Mesendoderm (in vitro differentiated cells): ENCODE results near the gene CLN3.
"Not testable (repeated sequence)": the region's sequence is repeated elsewhere in the genome, so short reads cannot be mapped to it uniquely, and the experiment has no call there.

Experiments
- DNase-seq: peaks from one replicate; pipeline ENCODE4 v3.0.0; 2013
- H2AK5ac ChIP-seq: 2 replicates; pipeline ENCODE4 v1.6.1; 2013; ENCODE audit warnings: low read length, inconsistent platforms
- H2BK120ac ChIP-seq: 2 replicates; pipeline ENCODE4 v1.6.1; 2013; ENCODE audit warnings: low read depth, mild to moderate bottlenecking, low read length, moderate library complexity, mixed read lengths
- H2BK15ac ChIP-seq: replicated peaks from 2 replicates; pipeline ENCODE4 v1.6.1; 2013; ENCODE audit warnings: low read depth, mild to moderate bottlenecking, moderate library complexity
- H2BK5ac ChIP-seq: 2 replicates; pipeline ENCODE4 v1.6.1; 2013; ENCODE audit warnings: low read length, inconsistent platforms
- H3K18ac ChIP-seq: 2 replicates; pipeline ENCODE4 v1.6.1; 2013; ENCODE audit warnings: mild to moderate bottlenecking, low read length, mixed read lengths
- H3K23ac ChIP-seq: one replicate; pipeline ENCODE4 v1.6.1; 2013; ENCODE audit warnings: low read length
- H3K27ac ChIP-seq: 2 replicates; pipeline ENCODE4 v1.5.1; 2013; ENCODE audit warnings: low read depth, mild to moderate bottlenecking, inconsistent platforms, low read length, moderate library complexity
- H3K27me3 ChIP-seq: 2 replicates; pipeline ENCODE4 v1.6.1; 2013; ENCODE audit warnings: low read length, control low read depth, mild to moderate bottlenecking, inconsistent platforms; ENCODE audit not compliant: insufficient read depth, poor library complexity
- H3K36me3 ChIP-seq: 2 replicates; pipeline ENCODE4 v1.6.1; 2013; ENCODE audit warnings: low read length, inconsistent platforms; ENCODE audit not compliant: control insufficient read depth, insufficient read depth
- H3K4ac ChIP-seq: one replicate; pipeline ENCODE4 v1.6.1; 2013; ENCODE audit warnings: low read depth, mild to moderate bottlenecking, low read length, moderate library complexity
- H3K4me1 ChIP-seq: 2 replicates; pipeline ENCODE4 v1.6.1; 2013; ENCODE audit warnings: low read depth, low read length, inconsistent platforms; ENCODE audit not compliant: control insufficient read depth
- H3K4me2 ChIP-seq: 2 replicates; pipeline ENCODE4 v1.6.1; 2013; ENCODE audit warnings: low read length
- H3K4me3 ChIP-seq: 2 replicates; pipeline ENCODE4 v1.5.1; 2013; ENCODE audit warnings: mild to moderate bottlenecking, low read length
- H3K56ac ChIP-seq: one replicate; pipeline ENCODE4 v1.6.1; 2013; ENCODE audit warnings: low read length
- H3K79me1 ChIP-seq: 2 replicates; pipeline ENCODE4 v1.6.1; 2013; ENCODE audit warnings: low read length, inconsistent platforms
- H3K79me2 ChIP-seq: 2 replicates; pipeline ENCODE4 v1.6.1; 2013; ENCODE audit warnings: mild to moderate bottlenecking, low read length; ENCODE audit not compliant: control insufficient read depth, insufficient read depth
- H3K9ac ChIP-seq: 2 replicates; pipeline ENCODE4 v1.6.1; 2013; ENCODE audit warnings: low read length, inconsistent platforms
- H4K5ac ChIP-seq: one replicate; pipeline ENCODE4 v1.6.1; 2013; ENCODE audit warnings: low read length
- H4K8ac ChIP-seq: one replicate; pipeline ENCODE4 v1.6.1; 2013; ENCODE audit warnings: low read depth, mild to moderate bottlenecking, control low read depth, low read length, moderate library complexity
- whole genome bisulfite sequencing: extraction: QIAGEN DNeasy Blood & Tissue Kit; methylation state at CpG from one replicate; pipeline ENCODE4 v1.1.7; 2013; ENCODE audit warnings: low lambda C conversion rate, missing lambda C conversion rate; ENCODE audit not compliant: insufficient coverage; ENCODE audit errors: extremely low coverage; 5-methylcytosine and 5-hydroxymethylcytosine counted together

CLN3 gene

GRCh38 chr16:28501258-28502232, 9.7 kb upstream of the CLN3 start:
- no peak overlapping the region for H2AK5ac ChIP-seq
- no peak overlapping the region for H3K4me3 ChIP-seq
- no peak overlapping the region for H3K9ac ChIP-seq
- H3K79me2 ChIP-seq, result no peaks in the 10 kb centered on the region
- H3K4me1 ChIP-seq, result no peaks in the 10 kb centered on the region
- H3K36me3 ChIP-seq, result no peaks in the 10 kb centered on the region
- H3K23ac ChIP-seq, result no peak overlapping the region
- H2BK120ac ChIP-seq, result no peak overlapping the region
- no peak overlapping the region for H3K27ac ChIP-seq
- no peak overlapping the region for H4K8ac ChIP-seq
- H4K5ac ChIP-seq, result no peak overlapping the region
- H3K4ac ChIP-seq, result no peak overlapping the region
- no peak for DNase-seq
- H2BK15ac ChIP-seq, result no peak overlapping the region
- H3K56ac ChIP-seq, result no peak overlapping the region
- H3K79me1 ChIP-seq, result no peaks in the 10 kb centered on the region
- 100% methylated on average over 2 of the region's 19 CpGs for WGBS
- H3K4me2 ChIP-seq, result no peak overlapping the region
- no peak overlapping the region for H3K18ac ChIP-seq
- H3K27me3 ChIP-seq, result no peaks in the 10 kb centered on the region
- H2BK5ac ChIP-seq, result no peak overlapping the region

GRCh38 chr16:28500476-28501180, 8.8 kb upstream of the CLN3 start:
- H3K4me3 ChIP-seq, H2AK5ac ChIP-seq, H2BK5ac ChIP-seq, H3K79me2 ChIP-seq, H3K79me1 ChIP-seq, H2BK120ac ChIP-seq, H4K5ac ChIP-seq, H3K4me2 ChIP-seq, H3K27ac ChIP-seq, H3K18ac ChIP-seq, H3K9ac ChIP-seq, H2BK15ac ChIP-seq, H3K56ac ChIP-seq, H4K8ac ChIP-seq, H3K4me1 ChIP-seq, DNase-seq, H3K4ac ChIP-seq, H3K27me3 ChIP-seq, H3K36me3 ChIP-seq, H3K23ac ChIP-seq: not testable (repeated sequence)
- no CpG with 5 or more reads among the region's 18 CpGs for WGBS

GRCh38 chr16:28499854-28500253, 8.0 kb upstream of the CLN3 start:
- no peaks in the 10 kb centered on the region for H3K79me1 ChIP-seq
- no peak overlapping the region for H3K23ac ChIP-seq
- H4K5ac ChIP-seq, result no peak overlapping the region
- no peak overlapping the region for H2BK120ac ChIP-seq
- H2BK15ac ChIP-seq, result no peak overlapping the region
- no peak overlapping the region for H3K4me3 ChIP-seq
- no peak overlapping the region for H3K4ac ChIP-seq
- no peak overlapping the region for H3K4me2 ChIP-seq
- no peak overlapping the region for H3K9ac ChIP-seq
- H4K8ac ChIP-seq, result no peak overlapping the region
- H3K27me3 ChIP-seq, result no peaks in the 10 kb centered on the region
- H3K18ac ChIP-seq, result no peak overlapping the region
- H3K4me1 ChIP-seq, result no peaks in the 10 kb centered on the region
- no peak overlapping the region for H3K56ac ChIP-seq
- no peaks in the 10 kb centered on the region for H3K36me3 ChIP-seq
- peak; percentile 8 for DNase-seq
- H3K79me2 ChIP-seq, result no peaks in the 10 kb centered on the region
- H2BK5ac ChIP-seq, result no peak overlapping the region
- no peak overlapping the region for H2AK5ac ChIP-seq
- no peak overlapping the region for H3K27ac ChIP-seq
- WGBS, result no CpG with 5 or more reads among the region's 10 CpGs

- DNase-seq, result no peak
- no peaks in the 10 kb centered on the region for H3K79me1 ChIP-seq
- no CpG with 5 or more reads among the region's 15 CpGs for WGBS
- H3K18ac ChIP-seq, result no peak overlapping the region
- H4K8ac ChIP-seq, result no peak overlapping the region
- no peak overlapping the region for H3K27ac ChIP-seq
- no peak overlapping the region for H3K23ac ChIP-seq
- no peak overlapping the region for H3K9ac ChIP-seq
- no peak overlapping the region for H3K56ac ChIP-seq
- no peak overlapping the region for H3K4me2 ChIP-seq
- H3K4me3 ChIP-seq, result no peak overlapping the region
- H3K4me1 ChIP-seq, result no peaks in the 10 kb centered on the region
- H3K79me2 ChIP-seq, result no peaks in the 10 kb centered on the region
- no peak overlapping the region for H2AK5ac ChIP-seq
- no peaks in the 10 kb centered on the region for H3K27me3 ChIP-seq
- no peak overlapping the region for H3K4ac ChIP-seq
- no peak overlapping the region for H4K5ac ChIP-seq
- H3K36me3 ChIP-seq, result no peaks in the 10 kb centered on the region
- no peak overlapping the region for H2BK5ac ChIP-seq
- no peak overlapping the region for H2BK15ac ChIP-seq
- no peak overlapping the region for H2BK120ac ChIP-seq
Observed at GRCh38 chr16:28498666-28499381, 7.0 kb upstream of the CLN3 start.

GRCh38 chr16:28497861-28498599, 6.2 kb upstream of the CLN3 start:
- no peak overlapping the region for H3K4me2 ChIP-seq
- H2BK5ac ChIP-seq, result no peak overlapping the region
- H3K4me1 ChIP-seq, result no peaks in the 10 kb centered on the region
- no peak overlapping the region for H3K4ac ChIP-seq
- WGBS, result no CpG with 5 or more reads among the region's 33 CpGs
- no peak for DNase-seq
- no peak overlapping the region for H2BK120ac ChIP-seq
- H3K56ac ChIP-seq, result no peak overlapping the region
- H3K4me3 ChIP-seq, result no peak overlapping the region
- H3K79me1 ChIP-seq, result no peaks in the 10 kb centered on the region
- H3K9ac ChIP-seq, result no peak overlapping the region
- H4K5ac ChIP-seq, result no peak overlapping the region
- no peak overlapping the region for H2AK5ac ChIP-seq
- no peak overlapping the region for H3K18ac ChIP-seq
- no peaks in the 10 kb centered on the region for H3K36me3 ChIP-seq
- no peak overlapping the region for H3K23ac ChIP-seq
- no peak overlapping the region for H4K8ac ChIP-seq
- H2BK15ac ChIP-seq, result no peak overlapping the region
- H3K27ac ChIP-seq, result no peak overlapping the region
- H3K27me3 ChIP-seq, result no peaks in the 10 kb centered on the region
- no peaks in the 10 kb centered on the region for H3K79me2 ChIP-seq
